Activated B cell treated with CpG ODN at 0.5 μM for 24 hours (primary cell): ENCODE results near the gene KRTAP10-1. TPM values are rescaled to one million over a fixed set of nuclear protein-coding genes. Genes with fewer than 3 reads are reported as not detected.
A peak's percentile ranks its signal among the peaks of the same experiment; 100 is the strongest.
"Not testable (repeated sequence)": the region's sequence is repeated elsewhere in the genome, so short reads cannot be mapped to it uniquely, and the experiment has no call there.

Experiments
- ATAC-seq: fragments of 200-7000 bp; cut with Tn5 transposase; one replicate; pipeline ENCODE4 v1.10.0; 2021; ENCODE audit warnings: low read depth, mild to moderate bottlenecking, moderate library complexity
- CTCF ChIA-PET: fragments of 350-600 bp; sonication (Branson Sonifier 250); formaldehyde crosslinking; loops from one replicate; lab custom pipeline; 2021; ENCODE audit warnings: antibody characterized with exemption; lab: Charles Lee
- POLR2A ChIA-PET: fragments of 350-600 bp; sonication (Branson Sonifier 250); formaldehyde crosslinking; loops from one replicate; lab custom pipeline; 2021; ENCODE audit warnings: antibody characterized with exemption; lab: Charles Lee
- DNase-seq: peaks from one replicate; pipeline ENCODE4 v3.0.0; 2022
- H3K27ac Mint-ChIP-seq: one replicate; pipeline ENCODE4 v1.8.0; 2020; ENCODE audit warnings: mixed read lengths
- H3K27me3 Mint-ChIP-seq: one replicate; pipeline ENCODE4 v1.8.0; 2021; ENCODE audit warnings: mixed read lengths
- H3K36me3 Mint-ChIP-seq: one replicate; pipeline ENCODE4 v1.8.0; 2021; ENCODE audit warnings: low read depth, mixed read lengths
- H3K4me1 Mint-ChIP-seq: one replicate; pipeline ENCODE4 v1.8.0; 2021; ENCODE audit warnings: mixed read lengths
- H3K4me3 Mint-ChIP-seq: one replicate; pipeline ENCODE4 v1.8.0; 2020; ENCODE audit warnings: mild to moderate bottlenecking, mixed read lengths
- H3K9me3 Mint-ChIP-seq: one replicate; pipeline ENCODE4 v1.8.0; 2020; ENCODE audit warnings: mixed read lengths
- CTCF ChIP-seq: fragments of 200-600 bp; IDR thresholded peaks from one replicate; pipeline ENCODE4 v1.8.0; 2022; ENCODE audit warnings: antibody characterized with exemption, mild to moderate bottlenecking
- intact Hi-C: fragments of 100-400 bp; cut with micrococcal nuclease; formaldehyde crosslinking; loops from one replicate; pipeline ENCODE4 v1.15.1; 2024
- total RNA-seq: library from RNA; stranded (reverse); gene quantifications from 2 replicates; pipeline ENCODE4 v1.2.3, GENCODE V29; 2022

Gene KRTAP10-1
- total RNA-seq, 1 donor from 2014 or later: not detected

DNA sequence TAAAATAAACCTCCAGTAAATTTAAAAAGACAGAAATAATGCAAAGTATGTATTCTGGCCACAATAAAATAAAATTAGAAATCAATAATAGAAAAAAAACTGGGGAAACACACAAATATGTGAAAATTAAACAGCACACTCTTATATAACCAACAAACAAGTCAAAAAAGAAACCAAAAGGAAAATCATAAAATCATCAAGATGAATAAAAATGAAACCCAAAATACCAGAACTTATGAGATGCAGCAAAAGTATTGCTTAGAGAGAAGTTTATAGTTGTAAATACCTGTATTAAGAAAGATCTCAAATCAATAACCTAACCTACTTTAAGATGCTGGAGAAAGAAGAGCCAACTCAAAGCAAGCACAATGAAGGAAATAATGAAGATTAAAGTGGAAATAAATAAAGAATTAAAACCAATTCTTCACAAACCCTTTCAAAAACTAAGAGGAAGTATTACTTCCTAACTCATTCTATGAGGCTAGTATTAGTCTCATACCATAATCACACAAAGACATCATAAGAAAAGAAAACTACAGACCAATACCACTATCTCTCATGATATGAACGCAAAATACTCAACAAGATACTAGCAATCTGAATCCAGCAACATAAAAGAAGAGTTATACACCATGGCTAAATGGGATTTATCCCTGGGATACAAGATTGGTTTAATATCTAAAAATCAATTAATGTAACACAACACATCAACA is 25.0 kb upstream of the KRTAP10-1 start:
- TF ChIP-seq CTCF: no peak
- Mint-ChIP-seq H3K36me3 (no peaks in the 10 kb centered on the region), H3K4me1 (peaks cover 41% of the 10 kb centered on the region), H3K4me3 (peak overlapping the region; percentile 35), H3K27me3 (no peaks in the 10 kb centered on the region), H3K9me3 (peaks cover 6% of the 10 kb centered on the region), H3K27ac (peak overlapping the region; percentile 86)
- DNase-seq: no peak
- ATAC-seq: peak; percentile 72
- CTCF ChIA-PET: no interaction called here
- POLR2A ChIA-PET: no interaction called here
- intact Hi-C loops: loop anchor here (5.0 kb wide), 1 partner anchor 542 kb away; no protein-coding TSS in a partner anchor

DNA sequence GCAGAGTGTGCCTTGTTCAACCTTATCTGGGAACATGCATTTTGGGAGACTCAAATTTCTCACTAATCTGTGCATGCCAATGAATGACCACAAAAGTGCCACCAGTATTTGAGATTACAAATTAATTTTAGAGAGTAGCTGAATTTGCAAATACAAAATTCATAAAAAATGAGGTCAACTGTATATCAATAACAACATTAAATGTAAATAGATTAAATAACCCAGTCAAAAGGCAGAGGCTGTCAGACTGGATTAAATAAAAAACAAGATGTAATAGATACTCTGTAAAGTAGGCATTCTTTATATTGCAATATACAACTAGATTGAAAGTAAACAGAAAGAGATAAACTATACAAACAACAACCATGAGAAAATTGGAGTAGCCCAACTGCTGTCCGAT is 24.1 kb upstream of the KRTAP10-1 start:
- no peak for TF ChIP-seq CTCF
- ChIA-PET POLR2A (no interaction called here), CTCF (no interaction called here)
- no peak for DNase-seq
- no peaks in the 10 kb centered on the region for H3K36me3 Mint-ChIP-seq
- H3K4me3 Mint-ChIP-seq: no peak overlapping the region
- peaks cover 41% of the 10 kb centered on the region for H3K4me1 Mint-ChIP-seq
- ATAC-seq: no peak
- no peaks in the 10 kb centered on the region for H3K27me3 Mint-ChIP-seq
- H3K27ac Mint-ChIP-seq: no peak overlapping the region
- peaks cover 8% of the 10 kb centered on the region for H3K9me3 Mint-ChIP-seq
- intact Hi-C loops: no loop called here

- TF ChIP-seq CTCF: no peak
- Mint-ChIP-seq H3K27me3 (peaks cover 3% of the 10 kb centered on the region), H3K27ac (no peak within 1 kb of the TSS), H3K36me3 (no peaks in the 10 kb centered on the region), H3K9me3 (peaks cover 8% of the 10 kb centered on the region), H3K4me3 (no peak within 1 kb of the TSS), H3K4me1 (peaks cover 21% of the 10 kb centered on the region)
- CTCF ChIA-PET: no interaction called here
- no peak for DNase-seq
- POLR2A ChIA-PET: no interaction called here
- ATAC-seq: no peak
- intact Hi-C loops: no loop called here
These were observed 18.7 kb upstream of the KRTAP10-1 start, which contains the start of gene KRTAP10-3 for GRCh38 chr21:44558695-44559094. Gene KRTAP10-3, minus strand, starts transcription at chr21:44558795. Its CDS starts 80 bp downstream, at chr21:44558715.

DNA sequence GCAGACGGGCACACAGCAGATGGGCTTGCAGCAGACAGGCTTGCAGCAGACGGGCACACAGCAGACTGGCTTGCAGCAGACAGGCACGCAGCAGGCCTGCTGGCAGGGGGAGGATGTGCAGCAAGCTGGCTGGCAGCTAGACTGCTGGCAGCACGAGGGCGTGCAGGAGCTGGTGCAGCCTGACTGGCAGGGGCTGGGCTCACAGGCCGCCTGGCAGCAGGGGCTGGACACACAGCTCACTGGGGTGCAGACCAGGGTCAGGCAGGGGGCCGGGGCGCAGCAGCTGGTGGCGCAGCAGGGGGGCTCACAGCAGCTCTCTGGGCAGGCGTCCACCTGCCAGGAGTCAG is 18.3 kb upstream of the KRTAP10-1 start:
- ATAC-seq, H3K27ac Mint-ChIP-seq: not testable (repeated sequence)

GRCh38 chr21:44557491-44558328 is 17.7 kb upstream of the KRTAP10-1 start:
- intact Hi-C loops: no loop called here
- no peak for ATAC-seq
- ChIA-PET CTCF (no interaction called here), POLR2A (no interaction called here)
- Mint-ChIP-seq H3K4me3 (no peak overlapping the region), H3K4me1 (peaks cover 21% of the 10 kb centered on the region), H3K9me3 (peaks cover 4% of the 10 kb centered on the region), H3K36me3 (no peaks in the 10 kb centered on the region), H3K27me3 (peaks cover 10% of the 10 kb centered on the region), H3K27ac (no peak overlapping the region)
- no peak for TF ChIP-seq CTCF
- no peak for DNase-seq

More for the DNA sequence above, 18.3 kb upstream of the KRTAP10-1 start:
- H3K4me3 Mint-ChIP-seq, POLR2A ChIA-PET, H3K36me3 Mint-ChIP-seq, H3K27me3 Mint-ChIP-seq, H3K9me3 Mint-ChIP-seq, CTCF ChIA-PET, intact Hi-C loops, DNase-seq: not testable (repeated sequence)
- peaks cover 21% of the 10 kb centered on the region for H3K4me1 Mint-ChIP-seq
